H1 (cell line): ENCODE measurements around the gene ZNF24. TPM values are rescaled to one million over a fixed set of nuclear protein-coding genes. Genes with fewer than 3 reads are reported as not detected.

Source experiments
- CTCF ChIA-PET: fragments of 300-600 bp; sonication (Branson Sonifier 250); formaldehyde crosslinking; loops from one replicate; lab custom pipeline; 2021; ENCODE audit not compliant: partially characterized antibody; lab: Charles Lee
- POLR2A ChIA-PET: fragments of 300-600 bp; sonication (Branson Sonifier 250); formaldehyde crosslinking; loops from one replicate; lab custom pipeline; 2021; ENCODE audit warnings: inconsistent platforms; ENCODE audit not compliant: partially characterized antibody; lab: Charles Lee
- DNase-seq, 2 experiments: peaks; one replicate each; pipeline versions ENCODE4 v3.0.0 to v3.0.0-alpha.2; 2010 to 2022; ENCODE audit warnings: low spot score in 2 of 2, low read depth in 1 of 2, mixed read lengths in 1 of 2
- FAIRE-seq: peaks from 2 replicates; lab custom pipeline; 2011; peaks lifted over from hg19 to GRCh38; lab: Jason Lieb, UNC
- H2AFZ ChIP-seq: 2 replicates; pipeline ENCODE4 v1.8.1; 2012; ENCODE audit warnings: low read length, inconsistent platforms
- H2AK5ac ChIP-seq: 2 replicates; pipeline ENCODE4 v1.6.1; 2013; ENCODE audit warnings: low read depth, low read length
- H2BK120ac ChIP-seq: replicated peaks from 2 replicates; pipeline ENCODE3; 2013; ENCODE audit warnings: low read depth, low read length, inconsistent platforms
- H2BK12ac ChIP-seq: 2 replicates; pipeline ENCODE4 v1.6.1; 2013; ENCODE audit warnings: low read depth, low read length
- H2BK15ac ChIP-seq: 2 replicates; pipeline ENCODE4 v1.6.1; 2013; ENCODE audit warnings: low read length
- H2BK20ac ChIP-seq: 2 replicates; pipeline ENCODE4 v1.6.1; 2013; ENCODE audit warnings: low read length
- H2BK5ac ChIP-seq: 2 replicates; pipeline ENCODE4 v1.6.1; 2013; ENCODE audit warnings: low read depth, low read length
- H3K14ac ChIP-seq: 2 replicates; pipeline ENCODE4 v1.6.1; 2013; ENCODE audit warnings: inconsistent platforms; ENCODE audit not compliant: insufficient read length
- H3K18ac ChIP-seq: 2 replicates; pipeline ENCODE4 v1.6.1; 2013; ENCODE audit warnings: low read length; ENCODE audit errors: extremely low read depth
- H3K23ac ChIP-seq: 2 replicates; pipeline ENCODE4 v1.6.1; 2013; ENCODE audit warnings: inconsistent platforms; ENCODE audit not compliant: insufficient read length
- H3K23me2 ChIP-seq: 2 replicates; pipeline ENCODE4 v1.6.1; 2013; ENCODE audit warnings: low read depth, low read length
- H3K27ac ChIP-seq: 2 replicates; pipeline ENCODE4 v1.6.1; 2011; ENCODE audit warnings: low read depth, low read length, inconsistent platforms
- H3K27me3 ChIP-seq, 4 experiments: replicated peaks in 1 of 4; 1 replicate in 1 of 4; 2 replicates in 3 of 4; pipeline versions ENCODE4 v1.6.1 to v1.8.1; 2011 to 2013; ENCODE audit warnings: low read length in 3 of 4, mild to moderate bottlenecking in 3 of 4, inconsistent platforms in 2 of 4, mixed read lengths in 2 of 4, moderate library complexity in 1 of 4; ENCODE audit not compliant: control insufficient read depth in 3 of 4, insufficient read depth in 3 of 4; ENCODE audit errors: extremely low read depth in 1 of 4
- H3K36me3 ChIP-seq, 4 experiments: 2 replicates each; pipeline versions ENCODE4 v1.6.1 to v1.8.1; 2011 to 2013; ENCODE audit warnings: mild to moderate bottlenecking in 4 of 4, low read length in 3 of 4, moderate library complexity in 2 of 4, control low read depth in 1 of 4, inconsistent platforms in 1 of 4; ENCODE audit not compliant: insufficient read depth in 4 of 4, control insufficient read depth in 2 of 4
- H3K4ac ChIP-seq: replicated peaks from 2 replicates; pipeline ENCODE3; 2013; ENCODE audit warnings: low read length, low read depth, mixed read lengths, inconsistent platforms; ENCODE audit not compliant: insufficient read length
- H3K4me1 ChIP-seq, 4 experiments: replicated peaks in 1 of 4; 1 replicate in 1 of 4; 2 replicates in 3 of 4; pipeline versions ENCODE4 v1.6.1 to v1.8.1; 2011 to 2013; ENCODE audit warnings: low read length in 3 of 4, inconsistent platforms in 2 of 4, mixed read lengths in 1 of 4; ENCODE audit not compliant: insufficient read depth in 4 of 4, control insufficient read depth in 3 of 4
- H3K4me2 ChIP-seq, 2 experiments: 2 replicates each; pipeline versions ENCODE4 v1.6.1 to v1.8.1; 2011 to 2013; ENCODE audit warnings: low read depth in 2 of 2, low read length in 2 of 2, control low read depth in 1 of 2, inconsistent platforms in 1 of 2, mild to moderate bottlenecking in 1 of 2; ENCODE audit not compliant: insufficient read depth in 1 of 2
- H3K4me3 ChIP-seq, 4 experiments: fragments of 200-600, 300-600 bp in 1 of 4; sonication (generic), shearing (Covaris generic), sonication (Bioruptor Twin) in 1 of 4; 2 replicates each; pipeline versions ENCODE4 v1.5.1 to v1.8.1; 2011 to 2016; ENCODE audit warnings: low read length in 4 of 4, low read depth in 3 of 4, control low read depth in 2 of 4, inconsistent platforms in 2 of 4, mild to moderate bottlenecking in 2 of 4, mixed read lengths in 1 of 4, moderate library complexity in 1 of 4; ENCODE audit not compliant: insufficient read depth in 2 of 4; ENCODE audit errors: extremely low read depth in 1 of 4
- H3K56ac ChIP-seq: replicated peaks from 2 replicates; pipeline ENCODE3; 2013; ENCODE audit warnings: low read depth, mild to moderate bottlenecking, mixed read lengths, low read length, inconsistent platforms; ENCODE audit not compliant: insufficient read length
- H3K79me1 ChIP-seq: 2 replicates; pipeline ENCODE4 v1.6.1; 2013; ENCODE audit warnings: low read depth, low read length, control low read depth
- H3K79me2 ChIP-seq, 2 experiments: 2 replicates each; pipeline versions ENCODE4 v1.6.1 to v1.8.1; 2012 to 2013; ENCODE audit warnings: low read length in 2 of 2, mild to moderate bottlenecking in 2 of 2, inconsistent platforms in 1 of 2; ENCODE audit not compliant: insufficient read depth in 2 of 2, control insufficient read depth in 1 of 2
- H3K9ac ChIP-seq, 4 experiments: replicated peaks in 1 of 4; 1 replicate in 1 of 4; 2 replicates in 3 of 4; pipeline versions ENCODE4 v1.6.1 to v1.8.1; 2011 to 2013; ENCODE audit warnings: low read depth in 3 of 4, low read length in 3 of 4, control low read depth in 2 of 4, mild to moderate bottlenecking in 2 of 4, moderate library complexity in 2 of 4, inconsistent platforms in 1 of 4; ENCODE audit errors: extremely low read depth in 1 of 4
- H3K9me3 ChIP-seq, 2 experiments: 2 replicates each; pipeline versions ENCODE4 v1.6.1 to v1.8.1; 2012 to 2013; ENCODE audit warnings: mild to moderate bottlenecking in 2 of 2, moderate library complexity in 2 of 2, control low read depth in 1 of 2, inconsistent platforms in 1 of 2, low read depth in 1 of 2, low read length in 1 of 2, mixed read lengths in 1 of 2; ENCODE audit not compliant: insufficient read depth in 2 of 2
- H4K20me1 ChIP-seq, 2 experiments: replicated peaks in 1 of 2; 2 replicates each; pipeline versions ENCODE3 to v1.8.1; 2011 to 2013; ENCODE audit warnings: inconsistent platforms in 2 of 2, low read length in 2 of 2, mild to moderate bottlenecking in 1 of 2; ENCODE audit not compliant: insufficient read depth in 2 of 2, control insufficient read depth in 1 of 2
- H4K5ac ChIP-seq: 2 replicates; pipeline ENCODE4 v1.6.1; 2013; ENCODE audit warnings: low read length, low read depth, mixed read lengths, inconsistent platforms; ENCODE audit not compliant: insufficient read length
- H4K8ac ChIP-seq: 2 replicates; pipeline ENCODE4 v1.8.0; 2013; ENCODE audit warnings: mild to moderate bottlenecking, moderate library complexity, low read length, inconsistent platforms; ENCODE audit not compliant: insufficient read depth; ENCODE audit errors: extremely low read depth
- H4K91ac ChIP-seq: replicated peaks from 2 replicates; pipeline ENCODE3; 2013; ENCODE audit warnings: low read length, mixed read lengths, inconsistent platforms; ENCODE audit not compliant: insufficient read length
- KDM1A ChIP-seq: fragments of 200-600, 300-600 bp; sonication (generic); IDR thresholded peaks from 2 replicates; pipeline ENCODE4 v1.7.1; 2016; ENCODE audit warnings: mild to moderate bottlenecking, low read length, borderline replicate concordance
- NRF1 ChIP-seq: IDR thresholded peaks from 2 replicates; pipeline ENCODE4 v1.6.1; 2011; ENCODE audit warnings: mild to moderate bottlenecking, low read depth, low read length, improper control_type of control experiment
- POLR2A ChIP-seq, 2 experiments: IDR thresholded peaks; 1 replicate in 1 of 2; 2 replicates in 1 of 2; pipeline ENCODE4 v1.6.1; 2011; ENCODE audit warnings: low read depth in 2 of 2, low read length in 2 of 2, mild to moderate bottlenecking in 2 of 2; ENCODE audit errors: control extremely low read depth in 1 of 2
- SIRT6 ChIP-seq: IDR thresholded peaks from one replicate; pipeline ENCODE4 v1.7.1; 2012; ENCODE audit warnings: low read length, inconsistent platforms
- WGBS, 2 experiments: shearing (Covaris generic) in 1 of 2; methylation state at CpG; one replicate each; pipeline versions ENCODE4 v1.1.6 to v1.1.7; 2013 to 2015; ENCODE audit warnings: low lambda C conversion rate in 2 of 2, mixed read lengths in 2 of 2, inconsistent platforms in 1 of 2, low coverage in 1 of 2, missing lambda C conversion rate in 1 of 2; ENCODE audit not compliant: insufficient replicate concordance in 2 of 2, insufficient coverage in 1 of 2, insufficient read length in 1 of 2; ENCODE audit errors: extremely low coverage in 1 of 2, missing lambda C conversion rate in 1 of 2; 5-methylcytosine and 5-hydroxymethylcytosine counted together
- polyA plus RNA-seq, 7 experiments: library from polyadenylated mRNA; depleted of rRNA in 3 of 7; stranded (reverse) in 5 of 7; unstranded in 2 of 7; fragments of >200 nt in 5 of 7; fragments of 200-250 nt in 2 of 7; gene quantifications; 1 replicate in 5 of 7; 2 replicates in 1 of 7; 4 replicates in 1 of 7; pipeline versions ENCODE4 v1.2.1 to v1.2.3, GENCODE V29; 2011 to 2013; ENCODE audit warnings: missing spikeins in 2 of 7, mixed read lengths in 2 of 7
- total RNA-seq: library from RNA; stranded (reverse); fragmentation: NEBNext Ultra II Directional; extraction: Animal tissue kit (Norgen Biotek cat#: 25700); gene quantifications from 2 replicates; pipeline ENCODE4 v1.2.1, GENCODE V29; 2021

The ZNF24 gene
- total and polyA plus RNA-seq, 2 of the 8 experiments (the other 6 are each of a cell fraction or from before 2014, with no cell fraction given): 12.5 to 56.9 TPM

DNA sequence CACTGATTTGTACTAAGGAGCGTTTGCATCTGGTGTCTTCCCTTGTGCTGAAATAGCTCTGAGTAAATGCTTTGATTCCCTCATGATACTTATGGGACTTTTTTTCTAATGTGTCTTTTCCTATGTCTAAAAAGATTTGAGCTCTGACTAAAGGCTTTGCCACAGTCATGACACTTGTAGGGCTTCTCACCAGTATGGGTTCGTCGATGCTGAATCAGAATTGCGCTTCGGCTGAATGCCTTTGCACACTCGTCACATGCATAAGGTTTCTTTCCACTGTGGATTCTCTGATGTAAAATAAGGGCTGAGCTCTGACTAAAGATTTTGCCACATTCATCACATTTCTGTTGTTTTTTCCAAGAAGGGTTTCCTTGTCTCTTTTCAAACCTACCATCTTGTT lies 24.9 kb upstream of the ZNF24 start:
- WGBS, 2 experiments: 95% methylated on average over 6 of the region's 6 CpGs; no CpG with 5 or more reads in 1 of the 2 experiments
- no peak overlapping the region for H4K91ac ChIP-seq
- no peak overlapping the region for H3K27ac ChIP-seq
- H3K4me2 ChIP-seq: no peak overlapping the region
- H4K20me1 ChIP-seq: no peaks in the 10 kb centered on the region
- no peak overlapping the region for H3K14ac ChIP-seq
- H3K56ac ChIP-seq: no peak overlapping the region
- DNase-seq (no peak), FAIRE-seq (no peak)
- no peak overlapping the region for H3K9ac ChIP-seq
- H2BK12ac ChIP-seq: no peak overlapping the region
- no peaks in the 10 kb centered on the region for H3K23me2 ChIP-seq
- no peak overlapping the region for H2BK120ac ChIP-seq
- H3K36me3 ChIP-seq: no peaks in the 10 kb centered on the region
- no peaks in the 10 kb centered on the region for H3K79me1 ChIP-seq
- H2BK5ac ChIP-seq: no peak overlapping the region
- H3K9me3 ChIP-seq: no peaks in the 10 kb centered on the region
- no peaks in the 10 kb centered on the region for H3K79me2 ChIP-seq
- no peak overlapping the region for H4K5ac ChIP-seq
- no peak overlapping the region for H3K4ac ChIP-seq
- H3K18ac ChIP-seq: no peak overlapping the region
- H2BK15ac ChIP-seq: no peak overlapping the region
- CTCF ChIA-PET: interaction anchor here (1.1 to 2.3 kb wide), 3 partner anchors 14 to 39 kb away, joined by 4 to 5 read pairs (median 4); no protein-coding TSS in a partner anchor
- H2AK5ac ChIP-seq: no peak overlapping the region
- H3K4me1 ChIP-seq: no peaks in the 10 kb centered on the region
- POLR2A ChIA-PET: no interaction called here
- no peak overlapping the region for H2AFZ ChIP-seq
- H4K8ac ChIP-seq: no peak overlapping the region
- H3K4me3 ChIP-seq: no peak overlapping the region
- no peak overlapping the region for H2BK20ac ChIP-seq
- no peaks in the 10 kb centered on the region for H3K27me3 ChIP-seq
- H3K23ac ChIP-seq: no peak overlapping the region
- no peak for TF ChIP-seq KDM1A
- TF ChIP-seq NRF1: no peak
- TF ChIP-seq POLR2A (IDR thresholded peaks at IDR 0.05; ENCODE audit: control extremely low read depth in 1 of 2, low read depth in 2 of 2, low read length in 2 of 2): no peak
- no peak for TF ChIP-seq SIRT6
